Heart left ventricle (tissue), 16 donors: ENCODE results near the gene CLCN6. TPM values are rescaled to one million over a fixed set of nuclear protein-coding genes. Genes with fewer than 3 reads are reported as not detected.

ENCODE experiments used
- ATAC-seq, 4 donors: fragments of 200-7000 bp; cut with Tn5 transposase; one replicate each; pipeline ENCODE4 v1.9.1; 2020 to 2022; ENCODE audit warnings: moderate library complexity in 4 of 4, mild to moderate bottlenecking in 3 of 4, moderate number of reproducible peaks in 1 of 4
- DNase-seq, 5 donors: peaks; one replicate each; pipeline ENCODE4 v3.0.0-alpha.2; 2020
- H3K27ac ChIP-seq, 12 donors: fragments of 200-600 bp; sonication (generic) in 4 of 12; one replicate each; pipeline versions ENCODE4 v1.5.0 to v1.8.0; 2016 to 2022; ENCODE audit warnings: mild to moderate bottlenecking in 2 of 12
- H3K27me3 ChIP-seq, 9 donors: fragments of 200-600 bp; sonication (generic) in 2 of 9; one replicate each; pipeline versions ENCODE4 v1.5.1 to v1.8.0; 2016 to 2022; ENCODE audit warnings: mild to moderate bottlenecking in 3 of 9
- H3K36me3 ChIP-seq, 9 donors: fragments of 200-600 bp; sonication (generic) in 2 of 9; one replicate each; pipeline versions ENCODE4 v1.5.0 to v1.8.0; 2018 to 2022; ENCODE audit warnings: mild to moderate bottlenecking in 2 of 9
- H3K4me1 ChIP-seq, 12 donors: fragments of 200-600 bp; sonication (generic) in 4 of 12; one replicate each; pipeline versions ENCODE4 v1.5.0 to v1.8.0; 2016 to 2022; ENCODE audit warnings: mild to moderate bottlenecking in 3 of 12
- H3K4me3 ChIP-seq, 12 donors: fragments of 200-600 bp; sonication (generic) in 4 of 12; one replicate each; pipeline versions ENCODE4 v1.5.0 to v1.8.0; 2017 to 2022; ENCODE audit warnings: mild to moderate bottlenecking in 9 of 12, moderate library complexity in 4 of 12
- H3K9me3 ChIP-seq, 12 donors: fragments of 200-600 bp; sonication (generic) in 4 of 12; one replicate each; pipeline versions ENCODE4 v1.5.0 to v1.8.0; 2016 to 2022; ENCODE audit warnings: mild to moderate bottlenecking in 1 of 12
- POLR2A ChIP-seq, 2 donors: fragments of 450-650 bp; IDR thresholded peaks; one replicate each; pipeline ENCODE4 v1.6.1; 2017; ENCODE audit warnings: antibody characterized with exemption in 2 of 2, mild to moderate bottlenecking in 2 of 2, moderate library complexity in 2 of 2
- WGBS, 4 donors: extraction: QIAGEN DNeasy Blood & Tissue Kit in 2 of 4; methylation state at CpG; one replicate each; pipeline versions ENCODE4 v1.1.5 to v1.1.7; 2013 to 2018; 5-methylcytosine and 5-hydroxymethylcytosine counted together
- intact Hi-C, 10 donors: fragments of 100-400 bp; cut with DNase I; formaldehyde crosslinking; loops; one replicate each; pipeline versions ENCODE4 v1.11.1 to v1.14.2; 2022
- polyA plus RNA-seq, 2 donors: library from polyadenylated mRNA; stranded (reverse); fragments of 200-250 nt; gene quantifications; one replicate each; pipeline ENCODE4 v1.2.3, GENCODE V29; 2013
- total RNA-seq, 9 donors: library from RNA; depleted of rRNA in 2 of 9; stranded (reverse); fragments of >200 nt in 2 of 9; fragmentation: NEBNext Ultra II Directional in 3 of 9; extraction: Animal tissue kit (Norgen Biotek cat#: 25700) in 3 of 9; gene quantifications; one replicate each; pipeline versions ENCODE4 v1.1.0 to v1.2.4, GENCODE V29; 2016 to 2023
- TF ChIP-seq, protein P1 (sequence below), 12 donors: fragments of 200-600 bp; sonication (generic) in 4 of 12; IDR thresholded peaks; one replicate each; pipeline versions ENCODE4 v1.5.0 to v1.8.0; 2018 to 2022; ENCODE audit warnings: antibody characterized with exemption in 12 of 12, mild to moderate bottlenecking in 5 of 12
- donor health status: ischemic (EF 13 %, LVEDD 7.1; RV severe dilation, severe dysfunction).
- donor health status: healthy with polysubstance abuse.
- donor health status: DM: no; HTN: yes; CAD: no.
- donor health status: DM: no; HTN: no; CAD: no.
- donor health status: ischemic (EF 25% LVEDD 6.9; RV normal size, moderate dysfunction).
- donor health status: ischemic (EF 25% LVEDD 5.7; RV mildly dilated, moderate dysfunction).
- donor health status: healthy.
- donor health status: DM: yes; HTN: yes; CAD: no.
- donor health status: ischemic (EF 35%, LVEDD 5.7; RV mildly dilated, moderate dysfunction).
- donor health status: nonischemic (EF 11% LVEDD 7.7; RV severe dilation, severe dysfunction).
- donor health status: DM: yes; HTN: yes; CAD: no.
- donor health status: PGD.
- donor health status: ischemic (EF 29% LVEDD 5.4; RV normal size, mild dysfunction).
- donor health status: nonischemic (EF 23%, LVEDD 6.1; RV moderate dilation, normal function).

The CLCN6 gene
- total and polyA plus RNA-seq, 11 donors, result 10.2 to 21.5 (median 17.2) TPM

DNA sequence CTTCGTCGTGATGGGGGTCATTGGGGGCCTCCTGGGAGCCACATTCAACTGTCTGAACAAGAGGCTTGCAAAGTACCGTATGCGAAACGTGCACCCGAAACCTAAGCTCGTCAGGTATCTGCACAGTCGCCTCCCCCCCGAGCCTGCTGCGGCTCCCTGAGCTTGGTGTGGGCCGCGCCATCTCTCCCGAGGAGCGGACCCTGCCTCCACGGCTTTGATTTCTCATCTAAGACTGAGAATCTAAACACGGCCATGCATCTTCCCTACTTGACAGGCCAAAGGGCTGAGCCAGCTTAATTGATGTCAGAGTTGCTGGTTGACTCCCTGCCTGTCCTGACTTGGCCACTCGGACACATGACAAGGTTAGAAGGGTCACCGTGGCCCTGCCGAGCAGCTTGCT, 22.5 kb downstream of the CLCN6 start:
- TF ChIP-seq, protein P1, sequence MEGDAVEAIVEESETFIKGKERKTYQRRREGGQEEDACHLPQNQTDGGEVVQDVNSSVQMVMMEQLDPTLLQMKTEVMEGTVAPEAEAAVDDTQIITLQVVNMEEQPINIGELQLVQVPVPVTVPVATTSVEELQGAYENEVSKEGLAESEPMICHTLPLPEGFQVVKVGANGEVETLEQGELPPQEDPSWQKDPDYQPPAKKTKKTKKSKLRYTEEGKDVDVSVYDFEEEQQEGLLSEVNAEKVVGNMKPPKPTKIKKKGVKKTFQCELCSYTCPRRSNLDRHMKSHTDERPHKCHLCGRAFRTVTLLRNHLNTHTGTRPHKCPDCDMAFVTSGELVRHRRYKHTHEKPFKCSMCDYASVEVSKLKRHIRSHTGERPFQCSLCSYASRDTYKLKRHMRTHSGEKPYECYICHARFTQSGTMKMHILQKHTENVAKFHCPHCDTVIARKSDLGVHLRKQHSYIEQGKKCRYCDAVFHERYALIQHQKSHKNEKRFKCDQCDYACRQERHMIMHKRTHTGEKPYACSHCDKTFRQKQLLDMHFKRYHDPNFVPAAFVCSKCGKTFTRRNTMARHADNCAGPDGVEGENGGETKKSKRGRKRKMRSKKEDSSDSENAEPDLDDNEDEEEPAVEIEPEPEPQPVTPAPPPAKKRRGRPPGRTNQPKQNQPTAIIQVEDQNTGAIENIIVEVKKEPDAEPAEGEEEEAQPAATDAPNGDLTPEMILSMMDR (IDR thresholded peaks at IDR 0.05), result no peak
- no peak for TF ChIP-seq POLR2A (IDR thresholded peaks at IDR 0.05)
- DNase-seq (no peak), ATAC-seq (no peak)
- H3K9me3 ChIP-seq, result no peaks in the 10 kb centered on the region
- peaks cover 0 to 100% (median 97%) of the 10 kb centered on the region in 9 donors for H3K36me3 ChIP-seq
- no peak overlapping the region for H3K27ac ChIP-seq
- intact Hi-C loops, result no loop called here
- WGBS, 4 donors, result 89 to 92% (median 90%) methylated on average over 19 of the region's 19 CpGs
- no peaks in the 10 kb centered on the region for H3K4me1 ChIP-seq
- H3K4me3 ChIP-seq, result no peak overlapping the region
- H3K27me3 ChIP-seq, result no peaks in the 10 kb centered on the region

- intact Hi-C loops, result loop anchor here in 2 of 10 donors (10.0 kb wide), 1 partner anchor 133 kb away; no protein-coding TSS in a partner anchor
- H3K27me3 ChIP-seq, result no peaks in the 10 kb centered on the region
- H3K4me3 ChIP-seq, result no peak overlapping the region
- H3K9me3 ChIP-seq, result no peaks in the 10 kb centered on the region
- no peaks in the 10 kb centered on the region for H3K4me1 ChIP-seq
- DNase-seq (no peak), ATAC-seq (no peak)
- 83 to 89% (median 85%) methylated on average over 4 to 9 of the region's 9 CpGs for WGBS, 4 donors
- H3K36me3 ChIP-seq, result peaks cover 7 to 100% (median 97%) of the 10 kb centered on the region in 9 donors
- no peak overlapping the region for H3K27ac ChIP-seq
- TF ChIP-seq, protein P1 (IDR thresholded peaks at IDR 0.05), result no peak
- no peak for TF ChIP-seq POLR2A (IDR thresholded peaks at IDR 0.05)
Observed at GRCh38 chr1:11831945-11832725, 26.1 kb downstream of the CLCN6 start.

DNA sequence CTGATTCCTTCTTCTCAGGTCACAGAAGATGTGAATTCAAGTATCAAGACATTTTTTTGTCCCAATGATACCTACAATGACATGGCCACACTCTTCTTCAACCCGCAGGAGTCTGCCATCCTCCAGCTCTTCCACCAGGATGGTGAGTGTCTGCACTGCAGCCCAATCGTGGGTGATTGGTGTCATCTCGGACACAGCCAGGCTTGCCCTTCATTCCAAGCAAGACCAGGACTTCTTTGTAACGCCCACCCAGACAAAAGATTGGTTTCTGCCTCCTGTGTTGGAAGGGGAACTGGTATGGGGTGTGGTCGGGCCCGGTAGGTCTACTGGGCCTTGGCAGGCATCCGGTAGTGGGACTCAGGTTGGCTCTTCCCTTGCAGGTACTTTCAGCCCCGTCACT, 27.5 kb downstream of the CLCN6 start:
- Histone ChIP-seq H3K9me3 (no peaks in the 10 kb centered on the region), H3K4me3 (no peak overlapping the region), H3K4me1 (peaks cover 0 to under 1% (median 0%) of the 10 kb centered on the region in 12 donors), H3K36me3 (peaks cover 10 to 100% (median 97%) of the 10 kb centered on the region in 9 donors), H3K27me3 (no peaks in the 10 kb centered on the region), H3K27ac (no peak overlapping the region)
- 89 to 94% (median 92%) methylated on average over 8 of the region's 8 CpGs for WGBS, 4 donors
- DNase-seq (no peak), ATAC-seq (no peak)
- intact Hi-C loops, result loop anchor here in 2 of 10 donors (10.0 kb wide), 1 partner anchor 131 kb away; no protein-coding TSS in a partner anchor
- TF ChIP-seq, protein P1 (IDR thresholded peaks at IDR 0.05), result no peak
- TF ChIP-seq POLR2A (IDR thresholded peaks at IDR 0.05), result no peak

- ATAC-seq, result no peak
Observed at GRCh38 chr1:11833900-11834299, 27.9 kb downstream of the CLCN6 start.

More at GRCh38 chr1:11833900-11834299, 27.9 kb downstream of the CLCN6 start:
- no peaks in the 10 kb centered on the region for H3K27me3 ChIP-seq
- H3K27ac ChIP-seq, result no peak overlapping the region
- no peak overlapping the region for H3K4me3 ChIP-seq
- no peak for DNase-seq
- H3K9me3 ChIP-seq, result no peaks in the 10 kb centered on the region
- intact Hi-C loops, result loop anchor here in 2 of 10 donors (10.0 kb wide), 1 partner anchor 131 kb away; no protein-coding TSS in a partner anchor
- H3K4me1 ChIP-seq, result peaks cover 0 to 4% (median 0%) of the 10 kb centered on the region in 12 donors
- H3K36me3 ChIP-seq, result peaks cover 10 to 100% (median 95%) of the 10 kb centered on the region in 9 donors
- WGBS, 4 donors, result 91 to 96% (median 93%) methylated on average over 13 of the region's 13 CpGs
- no peak for TF ChIP-seq POLR2A (IDR thresholded peaks at IDR 0.05)
